SH-SY5Y (cell line): ENCODE measurements around the gene TUBA8.

ENCODE experiments used
- GATA2 ChIP-seq: IDR thresholded peaks from 2 replicates; pipeline ENCODE4 v1.6.1; 2011; ENCODE audit warnings: mild to moderate bottlenecking, low read depth, low read length
- GATA3 ChIP-seq: IDR thresholded peaks from 2 replicates; pipeline ENCODE4 v1.6.1; 2011; ENCODE audit warnings: low read depth, mild to moderate bottlenecking, low read length, moderate library complexity

- TF ChIP-seq GATA3 (no peak), GATA2 (no peak)
Measured at GRCh38 chr22:18144105-18144504, 33.5 kb downstream of the TUBA8 start.
